HEK293T (cell line): ENCODE measurements around the gene PRKCE.

Experiments
- ARNT ChIP-seq: fragments of 450-650 bp; IDR thresholded peaks from 2 replicates; pipeline ENCODE4 v1.6.1; 2017; ENCODE audit warnings: mild to moderate bottlenecking
- BHLHE40 ChIP-seq: fragments of 450-650 bp; IDR thresholded peaks from 2 replicates; pipeline ENCODE4 v1.6.1; 2016; ENCODE audit warnings: mild to moderate bottlenecking, moderate library complexity, borderline replicate concordance
- FOXA1 ChIP-seq: fragments of 450-650 bp; IDR thresholded peaks from 2 replicates; pipeline ENCODE4 v1.6.1; 2016; ENCODE audit warnings: mild to moderate bottlenecking
- FOXK2 ChIP-seq: fragments of 450-650 bp; IDR thresholded peaks from 2 replicates; pipeline ENCODE4 v1.6.1; 2016; ENCODE audit warnings: mild to moderate bottlenecking
- FOXM1 ChIP-seq: fragments of 450-650 bp; IDR thresholded peaks from 2 replicates; pipeline ENCODE4 v1.6.1; 2017; ENCODE audit warnings: mild to moderate bottlenecking, borderline replicate concordance
- NFRKB ChIP-seq: fragments of 450-650 bp; IDR thresholded peaks from 2 replicates; pipeline ENCODE4 v1.6.1; 2016; ENCODE audit warnings: mild to moderate bottlenecking, moderate library complexity
- TF ChIP-seq, protein P1 (sequence below): fragments of 450-650 bp; IDR thresholded peaks from 2 replicates; pipeline ENCODE4 v1.6.1; 2016

DNA sequence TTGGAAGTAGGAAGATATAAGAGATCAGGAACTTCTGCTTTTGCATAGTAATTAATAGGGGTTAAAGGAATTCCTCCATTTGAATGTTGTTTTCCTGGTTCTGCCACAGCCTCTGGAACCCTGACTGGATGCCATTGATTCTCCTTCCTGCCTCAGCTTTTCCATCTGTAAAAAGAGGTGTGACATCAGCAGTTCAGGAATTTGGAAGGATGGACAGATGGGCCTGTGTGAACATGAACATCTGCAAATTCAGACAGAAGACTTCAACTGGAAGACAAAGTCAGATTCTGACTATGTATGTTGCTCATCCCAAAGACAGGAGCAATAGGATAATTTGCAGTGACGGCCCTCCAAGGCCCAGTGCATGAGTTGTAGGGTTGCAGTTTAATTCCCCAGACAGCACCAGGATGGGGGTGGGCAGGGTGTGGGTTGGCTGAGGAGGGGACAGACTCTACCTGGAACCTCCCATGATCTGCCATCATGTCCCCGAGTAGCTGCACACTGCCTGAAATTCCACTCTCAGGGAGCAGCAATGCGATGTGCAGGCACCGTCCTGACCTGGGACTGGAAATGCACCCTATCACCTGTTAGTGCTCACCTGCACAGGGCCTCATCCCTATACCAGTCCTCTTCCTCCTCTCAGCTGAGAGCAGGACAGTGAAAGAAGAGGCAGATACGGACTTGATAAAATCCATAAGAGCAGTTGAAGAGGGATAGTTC is 546.8 kb downstream of the PRKCE start:
- TF ChIP-seq FOXK2 (no peak), BHLHE40 (no peak), ARNT (no peak), NFRKB (no peak), FOXM1 (no peak), FOXA1 (no peak)
- TF ChIP-seq, protein P1, sequence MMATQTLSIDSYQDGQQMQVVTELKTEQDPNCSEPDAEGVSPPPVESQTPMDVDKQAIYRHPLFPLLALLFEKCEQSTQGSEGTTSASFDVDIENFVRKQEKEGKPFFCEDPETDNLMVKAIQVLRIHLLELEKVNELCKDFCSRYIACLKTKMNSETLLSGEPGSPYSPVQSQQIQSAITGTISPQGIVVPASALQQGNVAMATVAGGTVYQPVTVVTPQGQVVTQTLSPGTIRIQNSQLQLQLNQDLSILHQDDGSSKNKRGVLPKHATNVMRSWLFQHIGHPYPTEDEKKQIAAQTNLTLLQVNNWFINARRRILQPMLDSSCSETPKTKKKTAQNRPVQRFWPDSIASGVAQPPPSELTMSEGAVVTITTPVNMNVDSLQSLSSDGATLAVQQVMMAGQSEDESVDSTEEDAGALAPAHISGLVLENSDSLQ = no peak
